Measurements from ENCODE around the gene WNT4. TPM values are rescaled to one million over a fixed set of nuclear protein-coding genes. Genes with fewer than 3 reads are reported as not detected.

The WNT4 gene
- total and polyA plus RNA-seq, 2 of the 8 experiments (the other 6 are each of a cell fraction or from before 2014, with no cell fraction given) = 1.3 to 6.6 TPM

DNA sequence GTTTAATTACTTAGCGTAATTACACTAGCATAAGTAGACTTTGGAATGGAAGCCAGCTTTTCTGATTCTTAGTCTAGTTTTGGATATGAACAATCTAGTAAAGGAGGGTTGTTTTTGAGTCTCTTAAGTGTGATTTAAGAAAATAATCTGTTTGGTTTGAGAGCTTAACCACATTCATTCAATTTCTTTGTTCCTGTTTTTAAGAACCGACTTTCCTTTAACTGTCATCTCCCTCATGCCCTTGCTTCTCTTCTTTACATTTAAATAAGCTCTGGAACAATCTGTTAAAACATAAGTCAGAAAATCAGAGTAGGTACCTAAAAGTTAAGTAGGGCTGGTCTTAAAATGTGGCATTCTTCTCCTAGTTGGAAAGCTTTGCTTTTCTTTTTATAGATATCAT is 62.7 kb downstream of the WNT4 start:
- ChIA-PET POLR2A (ENCODE audit: partially characterized antibody) (interaction anchor here (1.3 kb wide), 1 partner anchor 9 kb away, joined by 4 read pairs; no protein-coding TSS in a partner anchor), CTCF (ENCODE audit: partially characterized antibody) (interaction anchor here (0.9 kb wide), 1 partner anchor 8 kb away, joined by 4 read pairs; no protein-coding TSS in a partner anchor)
- no peak overlapping the region for H3K18ac ChIP-seq (ENCODE audit: extremely low read depth, low read length)
- H4K8ac ChIP-seq (ENCODE audit: extremely low read depth, insufficient read depth, low read length) = no peak overlapping the region
- peaks cover 0 to 19% (median 8%) of the 10 kb centered on the region in 4 experiments; a peak in 4 of 8 replicates for H3K36me3 ChIP-seq (ENCODE audit: control insufficient read depth in 2 of 4, insufficient read depth in 4 of 4, low read length in 3 of 4)
- H3K9me3 ChIP-seq (ENCODE audit: insufficient read depth in 2 of 2, low read depth in 1 of 2, low read length in 1 of 2) = no peaks in the 10 kb centered on the region
- TF ChIP-seq GTF2F1 (IDR thresholded peaks at IDR 0.05; ENCODE audit: borderline replicate concordance, low read depth, low read length) (no peak), NRF1 (IDR thresholded peaks at IDR 0.05; ENCODE audit: low read depth, low read length) (no peak), JUN (IDR thresholded peaks at IDR 0.05; ENCODE audit: low read depth, low read length) (no peak), POLR2AphosphoS5 (IDR thresholded peaks at IDR 0.05; ENCODE audit: low read depth, low read length) (no peak), SIRT6 (IDR thresholded peaks at IDR 0.05; ENCODE audit: low read length) (no peak), BCL11A (IDR thresholded peaks at IDR 0.05; ENCODE audit: low read depth in 2 of 2, low read length in 2 of 2) (no peak), SUZ12 (IDR thresholded peaks at IDR 0.05; ENCODE audit: low read length) (no peak), JUND (IDR thresholded peaks at IDR 0.05; ENCODE audit: low read length) (no peak)
- TF ChIP-seq, protein P1, sequence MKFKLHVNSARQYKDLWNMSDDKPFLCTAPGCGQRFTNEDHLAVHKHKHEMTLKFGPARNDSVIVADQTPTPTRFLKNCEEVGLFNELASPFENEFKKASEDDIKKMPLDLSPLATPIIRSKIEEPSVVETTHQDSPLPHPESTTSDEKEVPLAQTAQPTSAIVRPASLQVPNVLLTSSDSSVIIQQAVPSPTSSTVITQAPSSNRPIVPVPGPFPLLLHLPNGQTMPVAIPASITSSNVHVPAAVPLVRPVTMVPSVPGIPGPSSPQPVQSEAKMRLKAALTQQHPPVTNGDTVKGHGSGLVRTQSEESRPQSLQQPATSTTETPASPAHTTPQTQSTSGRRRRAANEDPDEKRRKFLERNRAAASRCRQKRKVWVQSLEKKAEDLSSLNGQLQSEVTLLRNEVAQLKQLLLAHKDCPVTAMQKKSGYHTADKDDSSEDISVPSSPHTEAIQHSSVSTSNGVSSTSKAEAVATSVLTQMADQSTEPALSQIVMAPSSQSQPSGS (IDR thresholded peaks at IDR 0.05; ENCODE audit: low read length) = no peak
- no peak overlapping the region for H3K14ac ChIP-seq (ENCODE audit: insufficient read length)
- H2AK5ac ChIP-seq (ENCODE audit: low read depth, low read length) = no peak overlapping the region
- no peak overlapping the region for H2BK5ac ChIP-seq (ENCODE audit: low read depth, low read length)
- H2BK15ac ChIP-seq (ENCODE audit: low read length) = no peak overlapping the region
- no peak overlapping the region for H3K56ac ChIP-seq (replicated peaks; ENCODE audit: insufficient read length, low read depth, low read length)
- H3K4ac ChIP-seq (replicated peaks; ENCODE audit: insufficient read length, low read depth, low read length) = no peak overlapping the region
- FAIRE-seq (no peak), DNase-seq (ENCODE audit: low read depth in 1 of 2, low spot score in 2 of 2) (no peak)
- H3K79me2 ChIP-seq (ENCODE audit: control insufficient read depth in 1 of 2, insufficient read depth in 2 of 2, low read length in 2 of 2) = peaks cover 6 to 76% of the 10 kb centered on the region in 2 experiments; a peak in 3 of 4 replicates
- H3K27ac ChIP-seq (ENCODE audit: low read depth, low read length) = no peak overlapping the region
- H3K4me3 ChIP-seq (ENCODE audit: extremely low read depth in 1 of 4, insufficient read depth in 2 of 4, low read depth in 3 of 4, low read length in 4 of 4) = no peak overlapping the region
- no peaks in the 10 kb centered on the region for H3K79me1 ChIP-seq (ENCODE audit: low read depth, low read length)
- H2BK12ac ChIP-seq (ENCODE audit: low read depth, low read length) = no peak overlapping the region
- H3K23me2 ChIP-seq (ENCODE audit: low read depth, low read length) = no peaks in the 10 kb centered on the region
- no peak overlapping the region for H4K5ac ChIP-seq (ENCODE audit: insufficient read length, low read depth, low read length)
- H3K23ac ChIP-seq (ENCODE audit: insufficient read length) = no peak overlapping the region
- H3K4me1 ChIP-seq (replicated peaks in 1 of 4; ENCODE audit: control insufficient read depth in 3 of 4, insufficient read depth in 4 of 4, low read length in 3 of 4) = no peaks in the 10 kb centered on the region; a peak in 1 of 7 replicates
- no peak overlapping the region for H2BK120ac ChIP-seq (replicated peaks; ENCODE audit: low read depth, low read length)
- no peaks in the 10 kb centered on the region for H3K27me3 ChIP-seq (replicated peaks in 1 of 4; ENCODE audit: control insufficient read depth in 3 of 4, extremely low read depth in 1 of 4, insufficient read depth in 3 of 4, low read length in 3 of 4)
- H3K4me2 ChIP-seq (ENCODE audit: insufficient read depth in 1 of 2, low read depth in 2 of 2, low read length in 2 of 2) = no peak overlapping the region
- WGBS, 2 experiments (ENCODE audit: extremely low coverage in 1 of 2, insufficient coverage in 1 of 2, insufficient read length in 1 of 2, insufficient replicate concordance in 2 of 2, low coverage in 1 of 2, low lambda C conversion rate in 2 of 2, missing lambda C conversion rate in 1 of 2) = 94% methylated on average over 2 of the region's 2 CpGs; no CpG with 5 or more reads in 1 of the 2 experiments
- peaks cover 1 to 11% of the 10 kb centered on the region in 2 experiments for H4K20me1 ChIP-seq (replicated peaks in 1 of 2; ENCODE audit: control insufficient read depth in 1 of 2, insufficient read depth in 2 of 2, low read length in 2 of 2)
- H2BK20ac ChIP-seq (ENCODE audit: low read length) = no peak overlapping the region
- no peak overlapping the region for H4K91ac ChIP-seq (replicated peaks; ENCODE audit: insufficient read length, low read length)
- no peak overlapping the region for H3K9ac ChIP-seq (replicated peaks in 1 of 4; ENCODE audit: extremely low read depth in 1 of 4, low read depth in 3 of 4, low read length in 3 of 4)
- no peak overlapping the region for H2AFZ ChIP-seq (ENCODE audit: low read length)
